Astrocyte (in vitro differentiated cells and primary cell): ENCODE measurements around the gene CCNB2.

Source experiments
- EZH2 ChIP-seq: IDR thresholded peaks from 2 replicates; pipeline ENCODE4 v1.6.1; 2012; ENCODE audit warnings: mild to moderate bottlenecking, low read length, inconsistent platforms; ENCODE audit not compliant: insufficient read depth
- TF ChIP-seq, protein P1 (sequence below): IDR thresholded peaks from 2 replicates; pipeline ENCODE4 v1.5.1; 2011; ENCODE audit warnings: low read depth, mild to moderate bottlenecking, inconsistent platforms, low read length, moderate library complexity; ENCODE audit not compliant: insufficient read depth

DNA sequence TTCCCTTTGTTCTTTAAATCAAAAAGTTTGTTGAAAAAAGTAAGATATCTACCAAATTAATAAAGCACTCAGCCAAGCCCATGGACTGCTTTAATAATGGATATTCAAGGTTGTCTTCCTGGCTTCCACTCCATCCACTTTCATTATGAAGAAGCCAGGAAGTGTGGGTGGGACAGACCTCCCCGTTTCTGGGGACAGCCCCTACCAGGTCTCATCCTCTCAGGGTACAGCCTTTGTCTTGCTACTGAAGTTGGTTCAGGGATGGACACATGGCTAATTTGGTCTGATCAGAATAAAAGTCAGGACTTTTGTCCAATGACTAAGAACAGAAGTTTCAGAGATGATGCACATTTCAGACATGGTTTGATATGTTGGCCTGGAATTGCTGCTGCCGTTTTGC lies 32.6 kb downstream of the CCNB2 start:
- TF ChIP-seq EZH2, result no peak
- TF ChIP-seq, protein P1, sequence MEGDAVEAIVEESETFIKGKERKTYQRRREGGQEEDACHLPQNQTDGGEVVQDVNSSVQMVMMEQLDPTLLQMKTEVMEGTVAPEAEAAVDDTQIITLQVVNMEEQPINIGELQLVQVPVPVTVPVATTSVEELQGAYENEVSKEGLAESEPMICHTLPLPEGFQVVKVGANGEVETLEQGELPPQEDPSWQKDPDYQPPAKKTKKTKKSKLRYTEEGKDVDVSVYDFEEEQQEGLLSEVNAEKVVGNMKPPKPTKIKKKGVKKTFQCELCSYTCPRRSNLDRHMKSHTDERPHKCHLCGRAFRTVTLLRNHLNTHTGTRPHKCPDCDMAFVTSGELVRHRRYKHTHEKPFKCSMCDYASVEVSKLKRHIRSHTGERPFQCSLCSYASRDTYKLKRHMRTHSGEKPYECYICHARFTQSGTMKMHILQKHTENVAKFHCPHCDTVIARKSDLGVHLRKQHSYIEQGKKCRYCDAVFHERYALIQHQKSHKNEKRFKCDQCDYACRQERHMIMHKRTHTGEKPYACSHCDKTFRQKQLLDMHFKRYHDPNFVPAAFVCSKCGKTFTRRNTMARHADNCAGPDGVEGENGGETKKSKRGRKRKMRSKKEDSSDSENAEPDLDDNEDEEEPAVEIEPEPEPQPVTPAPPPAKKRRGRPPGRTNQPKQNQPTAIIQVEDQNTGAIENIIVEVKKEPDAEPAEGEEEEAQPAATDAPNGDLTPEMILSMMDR, result no peak
